HepG2 (cell line): ENCODE results near the gene MLLT11. TPM values are rescaled to one million over a fixed set of nuclear protein-coding genes. Genes with fewer than 3 reads are reported as not detected.

ENCODE experiments used
- ARHGAP35 ChIP-seq: sonication (generic); formaldehyde crosslinking; IDR thresholded peaks from 2 replicates; pipeline ENCODE4 v1.9.0; 2022; ENCODE audit warnings: mild to moderate bottlenecking, inconsistent platforms, moderate library complexity, missing genetic modification reagents, borderline replicate concordance
- ATF4 ChIP-seq, 2 experiments: fragments of 450-650 bp in 1 of 2; sonication (generic) in 1 of 2; formaldehyde crosslinking; IDR thresholded peaks; 2 replicates each; pipeline versions ENCODE4 v1.5.0 to v1.8.0; 2020 to 2022; ENCODE audit warnings: mild to moderate bottlenecking in 1 of 2, missing genetic modification reagents in 1 of 2
- CCAR2 ChIP-seq: fragments of 200-400 bp; formaldehyde crosslinking; optimal IDR thresholded peaks from 2 replicates; pipeline ENCODE3; 2018; ENCODE audit warnings: low read depth, mild to moderate bottlenecking, low read length, moderate library complexity
- HNRNPH1 ChIP-seq: fragments of 200-400 bp; formaldehyde crosslinking; optimal IDR thresholded peaks from 2 replicates; pipeline ENCODE3; 2017; ENCODE audit warnings: mild to moderate bottlenecking, low read depth, low read length
- HOXA3 ChIP-seq: sonication (generic); formaldehyde crosslinking; IDR thresholded peaks from 2 replicates; pipeline ENCODE4 v1.5.0; 2020; ENCODE audit warnings: missing genetic modification reagents
- HOXA7 ChIP-seq: sonication (generic); formaldehyde crosslinking; IDR thresholded peaks from 2 replicates; pipeline ENCODE4 v1.8.1; 2022; ENCODE audit warnings: mild to moderate bottlenecking, missing genetic modification reagents, moderate library complexity
- KMT2A ChIP-seq: sonication (generic); formaldehyde crosslinking; IDR thresholded peaks from 2 replicates; pipeline ENCODE4 v1.4.0; 2020; ENCODE audit warnings: missing genetic modification reagents
- MBD4 ChIP-seq: IDR thresholded peaks from 2 replicates; pipeline ENCODE4 v1.6.1; 2012; ENCODE audit warnings: low read length, inconsistent platforms, borderline replicate concordance
- MTA3 ChIP-seq: sonication (generic); formaldehyde crosslinking; IDR thresholded peaks from 2 replicates; pipeline ENCODE4 v1.4.0; 2020; ENCODE audit warnings: missing genetic modification reagents
- MTF1 ChIP-seq: sonication (generic); formaldehyde crosslinking; IDR thresholded peaks from 2 replicates; pipeline ENCODE4 v1.5.0; 2020; ENCODE audit warnings: missing genetic modification reagents
- NFE2L2 ChIP-seq: fragments of 150-350 bp; IDR thresholded peaks from 2 replicates; pipeline ENCODE4 v1.6.1; 2014; ENCODE audit warnings: low read length
- PLRG1 ChIP-seq: fragments of 450-650 bp; conservative IDR thresholded peaks from 2 replicates; pipeline ENCODE4 v1.6.1; 2016
- SETDB1 ChIP-seq: sonication (generic); formaldehyde crosslinking; IDR thresholded peaks from 2 replicates; pipeline ENCODE4 v1.5.1; 2020; ENCODE audit warnings: missing genetic modification reagents, mild to moderate bottlenecking, borderline replicate concordance
- SIN3B ChIP-seq: fragments of 150-350 bp; IDR thresholded peaks from 2 replicates; pipeline ENCODE4 v1.6.1; 2014; ENCODE audit warnings: low read length
- TRAFD1 ChIP-seq: sonication (generic); formaldehyde crosslinking; IDR thresholded peaks from 2 replicates; pipeline ENCODE4 v1.5.1; 2020; ENCODE audit warnings: missing genetic modification reagents, mild to moderate bottlenecking, borderline replicate concordance
- TRIM24 ChIP-seq: sonication (generic); formaldehyde crosslinking; IDR thresholded peaks from 2 replicates; pipeline ENCODE4 v1.8.0; 2022; ENCODE audit warnings: mild to moderate bottlenecking, missing genetic modification reagents
- U2AF1 ChIP-seq: fragments of 200-400 bp; formaldehyde crosslinking; optimal IDR thresholded peaks from 2 replicates; pipeline ENCODE3; 2017; ENCODE audit warnings: mild to moderate bottlenecking, low read depth, low read length
- USF2 ChIP-seq, 2 experiments: sonication (generic) in 1 of 2; formaldehyde crosslinking in 1 of 2; IDR thresholded peaks; 2 replicates each; pipeline versions ENCODE4 v1.5.1 to v1.6.1; 2011 to 2020; ENCODE audit warnings: borderline replicate concordance in 1 of 2, low read depth in 1 of 2, low read length in 1 of 2, mild to moderate bottlenecking in 1 of 2, missing genetic modification reagents in 1 of 2, moderate library complexity in 1 of 2
- ZBTB42 ChIP-seq: sonication (generic); formaldehyde crosslinking; IDR thresholded peaks from 2 replicates; pipeline ENCODE4 v1.5.0; 2020; ENCODE audit warnings: mild to moderate bottlenecking, missing genetic modification reagents
- ZNF556 ChIP-seq: sonication (generic); formaldehyde crosslinking; IDR thresholded peaks from 2 replicates; pipeline ENCODE4 v1.4.0; 2020; ENCODE audit warnings: mild to moderate bottlenecking, missing genetic modification reagents, borderline replicate concordance
- ZNF629 ChIP-seq: sonication (generic); formaldehyde crosslinking; conservative IDR thresholded peaks from 2 replicates; pipeline ENCODE4 v1.5.0; 2020; ENCODE audit warnings: missing genetic modification reagents
- ZNF737 ChIP-seq: sonication (generic); formaldehyde crosslinking; IDR thresholded peaks from 2 replicates; pipeline ENCODE4 v1.5.0; 2020; ENCODE audit warnings: missing genetic modification reagents, mild to moderate bottlenecking, borderline replicate concordance
- ZNF746 ChIP-seq: sonication (generic); formaldehyde crosslinking; IDR thresholded peaks from 2 replicates; pipeline ENCODE4 v1.8.0; 2022; ENCODE audit warnings: mild to moderate bottlenecking, missing genetic modification reagents
- ZUFSP ChIP-seq: sonication (generic); formaldehyde crosslinking; IDR thresholded peaks from 2 replicates; pipeline ENCODE4 v1.9.0; 2021; ENCODE audit warnings: missing genetic modification reagents, mild to moderate bottlenecking, borderline replicate concordance
- polyA plus RNA-seq, 8 experiments: library from polyadenylated mRNA; depleted of rRNA in 3 of 8; stranded (reverse) in 7 of 8; unstranded in 1 of 8; fragments of >200 nt; fragmentation: Illumina TruSeq in 4 of 8; extraction: Trizol in 4 of 8; gene quantifications; 2 replicates each; pipeline versions ENCODE4 v1.2.1 to v1.2.3, GENCODE V29; 2011 to 2016; ENCODE audit warnings: low read depth in 4 of 8, missing spikeins in 1 of 8, mixed read lengths in 1 of 8; ENCODE audit not compliant: insufficient read depth in 1 of 8
- total RNA-seq, 5 experiments: library from RNA; depleted of rRNA; stranded (reverse); fragments of >200 nt; fragmentation: Illumina TruSeq; extraction: Trizol; gene quantifications; 2 replicates each; pipeline ENCODE4 v1.2.3, GENCODE V29; 2016; ENCODE audit warnings: low read depth in 1 of 5

Gene MLLT11
- total and polyA plus RNA-seq, 2 of the 13 experiments (the other 11 are each of a cell fraction or from before 2014, with no cell fraction given), result 0.21 to 0.22 TPM

GRCh38 chr1:151059109-151060006, 839 bp upstream of the MLLT11 start, which contains the start of gene CDC42SE1 (continued):
- peak in 1 of 2 experiments; percentile 63; a peak in 1 of 4 replicates for TF ChIP-seq ATF4 (CRISPR knock-in tag; IDR thresholded peaks at IDR 0.05)
- no peak for TF ChIP-seq HNRNPH1
- no peak for TF ChIP-seq TRAFD1 (CRISPR knock-in tag)
- TF ChIP-seq USF2 (IDR thresholded peaks at IDR 0.05; ENCODE audit: low read depth, low read length), result no peak
- no peak for TF ChIP-seq USF2 (CRISPR knock-in tag; IDR thresholded peaks at IDR 0.05; ENCODE audit: borderline replicate concordance)
- TF ChIP-seq MTF1 (CRISPR knock-in tag), result no peak
- TF ChIP-seq U2AF1, result no peak
- no peak for TF ChIP-seq ZNF629
- TF ChIP-seq MBD4, result no peak
- TF ChIP-seq HOXA7 (CRISPR knock-in tag), result no peak
- TF ChIP-seq ZNF737 (CRISPR knock-in tag), result no peak
- no peak for TF ChIP-seq TRIM24
- no peak for TF ChIP-seq PLRG1
- TF ChIP-seq CCAR2, result no peak
- TF ChIP-seq MTA3, result no peak
- TF ChIP-seq SETDB1 (CRISPR knock-in tag), result no peak
- TF ChIP-seq ZNF556 (CRISPR knock-in tag), result peak; percentile 71; the same call in 1 of the 2 replicates
- no peak for TF ChIP-seq ZUFSP (CRISPR knock-in tag)
- TF ChIP-seq NFE2L2, result no peak
- TF ChIP-seq SIN3B, result no peak
- peak; percentile 49; the same call in 1 of the 2 replicates for TF ChIP-seq ZNF746 (CRISPR knock-in tag)
- TF ChIP-seq ZBTB42, result no peak
- peak; percentile 81 for TF ChIP-seq HOXA3 (CRISPR knock-in tag)
- peak; percentile 51 for TF ChIP-seq KMT2A (CRISPR knock-in tag)
- no peak for TF ChIP-seq ARHGAP35 (CRISPR knock-in tag)
